Stimulated activated CD4-positive, alpha-beta T cell treated with anti-CD3 and anti-CD28 coated beads, Interleukin-12 subunit alpha, Interleukin-12 subunit beta, amount 100 ng/mL, for 48 hours (primary cell): ENCODE data around the gene KLHL11.

ENCODE experiments used
- DNase-seq, 3 donors: peaks; one replicate each; pipeline ENCODE4 v3.0.0-alpha.2; 2020; ENCODE audit warnings: low read depth in 2 of 3, low spot score in 1 of 3

The KLHL11 gene

GRCh38 chr17:41864836-41865595 is at the start of gene KLHL11:
Gene KLHL11 (minus strand): TSS chr17:41865423. CDS start chr17:41865370, 53 bp downstream.
- peak; percentile 75 to 85 (median 81) for DNase-seq

- DNase-seq = no peak
Observed at GRCh38 chr17:41915020-41915419, 49.8 kb upstream of the KLHL11 start.

GRCh38 chr17:41914358-41914766 is 49.1 kb upstream of the KLHL11 start:
- DNase-seq = no peak

- no peak for DNase-seq
Observed at GRCh38 chr17:41913798-41914197, 48.6 kb upstream of the KLHL11 start.

- DNase-seq = no peak
Observed at GRCh38 chr17:41912925-41913324, 47.7 kb upstream of the KLHL11 start.

GRCh38 chr17:41910701-41911391 is 45.6 kb upstream of the KLHL11 start:
- DNase-seq = no peak

GRCh38 chr17:41909088-41909487 is 43.9 kb upstream of the KLHL11 start:
- DNase-seq = no peak

GRCh38 chr17:41907633-41908539 is 42.7 kb upstream of the KLHL11 start:
- DNase-seq = no peak

GRCh38 chr17:41907185-41907556 is 41.9 kb upstream of the KLHL11 start:
- DNase-seq = no peak

GRCh38 chr17:41906465-41907184 is 41.4 kb upstream of the KLHL11 start:
- no peak for DNase-seq

GRCh38 chr17:41905172-41905571 is 39.9 kb upstream of the KLHL11 start:
- no peak for DNase-seq

- no peak for DNase-seq
Observed at GRCh38 chr17:41904242-41904841, 39.1 kb upstream of the KLHL11 start.

- DNase-seq = no peak
Observed at GRCh38 chr17:41901646-41902045, 36.4 kb upstream of the KLHL11 start.

- no peak for DNase-seq
Observed at GRCh38 chr17:41896726-41897125, 31.5 kb upstream of the KLHL11 start.

GRCh38 chr17:41895617-41896016 is 30.4 kb upstream of the KLHL11 start:
- no peak for DNase-seq

GRCh38 chr17:41894791-41895331 is 29.6 kb upstream of the KLHL11 start:
- no peak for DNase-seq

GRCh38 chr17:41893384-41893783 is 28.2 kb upstream of the KLHL11 start:
- DNase-seq = no peak

GRCh38 chr17:41892021-41892376 is 26.8 kb upstream of the KLHL11 start:
- DNase-seq = no peak

GRCh38 chr17:41891135-41892020 is 26.2 kb upstream of the KLHL11 start:
- DNase-seq = no peak
